HepG2 (cell line): ENCODE results near the gene FUZ. TPM values are rescaled to one million over a fixed set of nuclear protein-coding genes. Genes with fewer than 3 reads are reported as not detected.

Experiments used
- ATAC-seq: fragments of 200-7000 bp; cut with Tn5 transposase; 3 replicates; pipeline ENCODE4 v1.9.1; 2020; ENCODE audit warnings: mild to moderate bottlenecking, moderate library complexity
- BruUV-seq: library from RNA; stranded (reverse); fragments of 400-500 nt; replicated peaks from 2 replicates; lab custom pipeline; 2021; lab: Mats Ljungman, UMichigan
- CTCF ChIA-PET: fragments of 300-600 bp; formaldehyde crosslinking; extraction: SDS; loops from one replicate; lab custom pipeline; 2021; ENCODE audit warnings: low total read pairs, inconsistent platforms, low intra/inter-chr PET ratio; lab: Yijun Ruan, JAX
- POLR2A ChIA-PET: fragments of 350-600 bp; sonication (Branson Sonifier 250); formaldehyde crosslinking; loops from one replicate; lab custom pipeline; 2020; ENCODE audit warnings: antibody characterized with exemption, inconsistent platforms; lab: Yijun Ruan, JAX
- DNase-seq: peaks from one replicate; pipeline ENCODE4 v3.0.0-alpha.2; 2015; ENCODE audit warnings: low spot score
- FAIRE-seq: peaks from 3 replicates; lab custom pipeline; 2011; peaks lifted over from hg19 to GRCh38; lab: Jason Lieb, UNC
- H2AFZ ChIP-seq: one replicate; pipeline ENCODE4 v1.6.1; 2011; ENCODE audit warnings: low read length, inconsistent platforms
- H3K27ac ChIP-seq: fragments of 300-600 bp; 3 replicates; pipeline ENCODE4 v1.8.0; 2011; ENCODE audit warnings: mixed run types, mild to moderate bottlenecking, mixed read lengths, low read length, inconsistent platforms; ENCODE audit not compliant: insufficient read depth; ENCODE audit errors: extremely low read length
- H3K27me3 ChIP-seq, 2 experiments: fragments of 200-600 bp in 1 of 2; 2 replicates in 1 of 2; 3 replicates in 1 of 2; pipeline versions ENCODE4 v1.6.0 to v1.8.0; 2011; ENCODE audit warnings: low read length in 2 of 2, mild to moderate bottlenecking in 2 of 2, moderate library complexity in 2 of 2, inconsistent platforms in 1 of 2; ENCODE audit not compliant: insufficient read depth in 2 of 2, control insufficient read depth in 1 of 2
- H3K36me3 ChIP-seq, 2 experiments: fragments of 200-600 bp in 1 of 2; replicated peaks in 1 of 2; 2 replicates in 1 of 2; 3 replicates in 1 of 2; pipeline versions ENCODE4 v1.5.1 to v1.8.0; 2011; ENCODE audit warnings: low read length in 2 of 2, inconsistent platforms in 1 of 2; ENCODE audit not compliant: insufficient read depth in 2 of 2, control insufficient read depth in 1 of 2
- H3K4me1 ChIP-seq: 2 replicates; pipeline ENCODE4 v1.5.1; 2012; ENCODE audit warnings: low read length, inconsistent platforms; ENCODE audit not compliant: insufficient read depth
- H3K4me2 ChIP-seq: 2 replicates; pipeline ENCODE4 v1.6.0; 2011; ENCODE audit warnings: low read depth, low read length, inconsistent platforms
- H3K4me3 ChIP-seq, 3 experiments: fragments of 200-600 bp in 1 of 3; sonication (generic), shearing (Covaris generic) in 1 of 3; replicated peaks in 1 of 3; 2 replicates each; pipeline ENCODE4 v1.5.1; 2011 to 2016; ENCODE audit warnings: low read length in 3 of 3, inconsistent platforms in 2 of 3, low read depth in 2 of 3, mild to moderate bottlenecking in 2 of 3, control low read depth in 1 of 3, mixed read lengths in 1 of 3; ENCODE audit not compliant: insufficient read depth in 1 of 3
- H3K79me2 ChIP-seq: one replicate; pipeline ENCODE4 v1.6.1; 2011; ENCODE audit warnings: low read length, inconsistent platforms; ENCODE audit not compliant: insufficient read depth
- H3K9ac ChIP-seq: 2 replicates; pipeline ENCODE4 v1.6.0; 2011; ENCODE audit warnings: mild to moderate bottlenecking, low read depth, low read length, inconsistent platforms; ENCODE audit not compliant: insufficient read depth
- H3K9me3 ChIP-seq: 2 replicates; pipeline ENCODE4 v1.5.1; 2012; ENCODE audit warnings: mild to moderate bottlenecking, low read length
- H4K20me1 ChIP-seq: 2 replicates; pipeline ENCODE4 v1.6.0; 2011; ENCODE audit warnings: inconsistent platforms, mild to moderate bottlenecking, low read length, moderate library complexity; ENCODE audit not compliant: insufficient read depth
- ATAD3A ChIP-seq: sonication (generic); formaldehyde crosslinking; IDR thresholded peaks from 2 replicates; pipeline ENCODE4 v1.4.0; 2020; ENCODE audit warnings: missing genetic modification reagents
- ELF4 ChIP-seq: sonication (generic); formaldehyde crosslinking; IDR thresholded peaks from 2 replicates; pipeline ENCODE4 v1.5.0; 2020; ENCODE audit warnings: missing genetic modification reagents, mild to moderate bottlenecking, moderate library complexity, borderline replicate concordance
- HOXA3 ChIP-seq: sonication (generic); formaldehyde crosslinking; IDR thresholded peaks from 2 replicates; pipeline ENCODE4 v1.5.0; 2020; ENCODE audit warnings: missing genetic modification reagents
- JDP2 ChIP-seq: sonication (generic); formaldehyde crosslinking; IDR thresholded peaks from 2 replicates; pipeline ENCODE4 v1.8.1; 2022; ENCODE audit warnings: missing genetic modification reagents, borderline replicate concordance
- MEIS1 ChIP-seq: sonication (generic); formaldehyde crosslinking; IDR thresholded peaks from 2 replicates; pipeline ENCODE4 v1.9.0; 2021; ENCODE audit warnings: mild to moderate bottlenecking, missing genetic modification reagents, moderate library complexity, borderline replicate concordance
- MYNN ChIP-seq: sonication (generic); formaldehyde crosslinking; IDR thresholded peaks from 2 replicates; pipeline ENCODE4 v1.4.0; 2020; ENCODE audit warnings: mild to moderate bottlenecking, low read depth, missing genetic modification reagents
- NFYB ChIP-seq: sonication (generic); formaldehyde crosslinking; IDR thresholded peaks from 2 replicates; pipeline ENCODE4 v1.4.0; 2020; ENCODE audit warnings: missing genetic modification reagents
- NFYC ChIP-seq: IDR thresholded peaks from 2 replicates; pipeline ENCODE4 v1.6.1; 2016; ENCODE audit warnings: missing genetic modification reagents, missing compliant biosample characterization
- PAX8 ChIP-seq: sonication (generic); formaldehyde crosslinking; IDR thresholded peaks from 2 replicates; pipeline ENCODE4 v1.8.0; 2022; ENCODE audit warnings: mild to moderate bottlenecking, missing genetic modification reagents, borderline replicate concordance
- RFX3 ChIP-seq: IDR thresholded peaks from 2 replicates; pipeline ENCODE4 v1.6.1; 2016; ENCODE audit warnings: missing biosample characterization, missing genetic modification reagents
- ZFP90 ChIP-seq: sonication (generic); formaldehyde crosslinking; IDR thresholded peaks from 2 replicates; pipeline ENCODE4 v1.8.0; 2022; ENCODE audit warnings: missing genetic modification reagents, mild to moderate bottlenecking, inconsistent platforms, borderline replicate concordance
- ZMYM2 ChIP-seq: sonication (generic); formaldehyde crosslinking; IDR thresholded peaks from 2 replicates; pipeline ENCODE4 v1.8.0; 2022; ENCODE audit warnings: mild to moderate bottlenecking, missing genetic modification reagents
- ZNF709 ChIP-seq: sonication (generic); formaldehyde crosslinking; IDR thresholded peaks from 2 replicates; pipeline ENCODE4 v1.5.0; 2020; ENCODE audit warnings: mild to moderate bottlenecking, missing genetic modification reagents
- ZNF720 ChIP-seq: sonication (generic); formaldehyde crosslinking; IDR thresholded peaks from 2 replicates; pipeline ENCODE4 v1.4.0; 2020; ENCODE audit warnings: missing genetic modification reagents
- ZNF816 ChIP-seq: sonication (generic); formaldehyde crosslinking; IDR thresholded peaks from 2 replicates; pipeline ENCODE4 v1.8.0; 2022; ENCODE audit warnings: missing genetic modification reagents, mild to moderate bottlenecking, borderline replicate concordance
- ZSCAN9 ChIP-seq: IDR thresholded peaks from 2 replicates; pipeline ENCODE4 v1.6.1; 2016; ENCODE audit warnings: borderline replicate concordance
- WGBS: methylation state at CpG from one replicate; pipeline ENCODE4 v1.1.6; 2017; ENCODE audit warnings: low lambda C conversion rate; 5-methylcytosine and 5-hydroxymethylcytosine counted together
- in situ Hi-C: cut with HindIII; loops from 2 replicates; pipeline ENCODE4 v1.10.0; 2017; ENCODE audit warnings: low pct_unique_long_range_greater_than_20kb; ENCODE audit not compliant: extremely low pct_ligation_motif_present
- intact Hi-C: fragments of 100-400 bp; cut with micrococcal nuclease; formaldehyde crosslinking; loops from one replicate; pipeline ENCODE4 v1.10.0; 2022; ENCODE audit not compliant: unreplicated experiment
- polyA plus RNA-seq, 8 experiments: library from polyadenylated mRNA; depleted of rRNA in 3 of 8; stranded (reverse) in 7 of 8; unstranded in 1 of 8; fragments of >200 nt; fragmentation: Illumina TruSeq in 4 of 8; extraction: Trizol in 4 of 8; gene quantifications; 2 replicates each; pipeline versions ENCODE4 v1.2.1 to v1.2.3, GENCODE V29; 2011 to 2016; ENCODE audit warnings: low read depth in 4 of 8, missing spikeins in 1 of 8, mixed read lengths in 1 of 8; ENCODE audit not compliant: insufficient read depth in 1 of 8
- total RNA-seq, 5 experiments: library from RNA; depleted of rRNA; stranded (reverse); fragments of >200 nt; fragmentation: Illumina TruSeq; extraction: Trizol; gene quantifications; 2 replicates each; pipeline ENCODE4 v1.2.3, GENCODE V29; 2016; ENCODE audit warnings: low read depth in 1 of 5
- TF ChIP-seq, protein P1 (sequence below): sonication (generic); formaldehyde crosslinking; IDR thresholded peaks from 2 replicates; pipeline ENCODE4 v1.4.0; 2020; ENCODE audit warnings: mild to moderate bottlenecking, missing genetic modification reagents
- TF ChIP-seq, protein P2 (sequence below): sonication (generic); formaldehyde crosslinking; IDR thresholded peaks from 2 replicates; pipeline ENCODE4 v1.5.0; 2020; ENCODE audit warnings: mild to moderate bottlenecking, missing genetic modification reagents

Gene FUZ
- total and polyA plus RNA-seq, 2 of the 13 experiments (the other 11 are each of a cell fraction or from before 2014, with no cell fraction given), result 0.08 TPM; not detected in 1

DNA sequence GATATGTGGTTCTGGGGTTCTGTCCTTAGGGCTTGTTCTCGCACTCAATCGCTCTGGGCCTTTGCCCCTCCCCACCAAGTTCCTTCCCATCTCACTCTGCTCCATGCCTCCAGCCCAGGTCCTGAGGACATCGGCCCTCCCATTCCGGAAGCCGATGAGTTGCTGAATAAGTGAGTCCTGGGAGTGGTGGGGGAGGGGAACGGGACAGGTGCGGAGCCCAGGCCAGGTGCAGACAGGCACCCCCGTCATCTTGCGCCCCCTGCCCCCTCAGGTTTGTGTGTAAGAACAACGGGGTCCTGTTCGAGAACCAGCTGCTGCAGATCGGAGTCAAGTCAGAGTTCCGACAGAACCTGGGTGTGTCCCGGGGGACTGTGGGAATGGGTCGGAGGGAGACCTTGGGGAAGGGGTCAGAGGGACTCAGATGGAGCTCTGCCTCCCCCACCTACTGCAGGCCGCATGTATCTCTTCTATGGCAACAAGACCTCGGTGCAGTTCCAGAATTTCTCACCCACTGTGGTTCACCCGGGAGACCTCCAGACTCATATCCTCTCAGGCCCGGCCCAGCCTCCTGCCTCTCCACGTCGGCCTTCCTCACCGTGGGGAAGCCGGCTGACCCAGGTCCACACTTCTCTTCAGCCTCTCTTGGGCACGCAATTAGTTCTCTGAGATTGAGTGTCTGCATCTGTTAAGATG is 10.1 kb downstream of the FUZ start:
- CTCF ChIA-PET, result no interaction called here
- no peak for ATAC-seq

DNA sequence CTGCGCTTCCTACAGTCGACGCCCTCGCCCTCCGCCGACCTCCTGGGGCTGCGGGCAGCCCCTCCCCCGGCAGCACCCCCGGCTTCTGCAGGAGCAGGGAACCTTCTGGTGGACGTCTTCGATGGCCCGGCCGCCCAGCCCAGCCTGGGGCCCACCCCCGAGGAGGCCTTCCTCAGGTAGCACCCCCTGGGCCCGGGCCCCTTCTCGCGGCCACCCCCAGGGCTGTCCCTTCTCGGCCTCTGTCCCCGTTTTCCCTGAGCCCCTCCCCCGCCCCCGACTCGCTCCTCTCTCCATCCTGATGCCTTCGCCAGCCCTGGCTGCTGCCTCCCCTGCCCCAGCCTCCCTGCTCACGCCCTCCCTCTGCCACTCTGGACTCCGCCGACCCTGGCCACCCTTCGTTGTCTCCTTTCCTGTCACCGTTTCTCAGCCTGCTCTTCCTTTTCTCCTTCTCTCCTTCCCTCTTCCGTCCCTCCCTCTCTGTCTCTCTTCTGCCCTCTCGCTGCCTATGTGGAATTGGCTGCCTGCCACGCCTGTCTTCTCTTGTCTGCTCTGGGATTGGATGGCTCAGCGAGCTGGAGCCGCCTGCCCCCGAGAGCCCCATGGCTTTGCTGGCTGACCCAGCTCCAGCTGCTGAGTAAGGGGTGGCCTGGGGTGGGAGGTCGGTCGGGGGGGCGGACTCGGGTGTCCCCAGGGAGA is 11.0 kb downstream of the FUZ start:
- H3K36me3 ChIP-seq, result peaks cover 8 to 38% of the 10 kb centered on the region in 2 experiments; a peak in 4 of 5 replicates
- FAIRE-seq (no peak), ATAC-seq (no peak), DNase-seq (no peak)
- in situ Hi-C loops, result no loop called here
- H3K9ac ChIP-seq, result no peak overlapping the region
- H3K4me3 ChIP-seq, result no peak overlapping the region
- H4K20me1 ChIP-seq, result no peaks in the 10 kb centered on the region
- no peak overlapping the region for H2AFZ ChIP-seq
- intact Hi-C loops, result no loop called here
- no TSS peak for BruUV-seq
- WGBS, result 95% methylated on average over 27 of the region's 38 CpGs
- H3K4me1 ChIP-seq, result no peaks in the 10 kb centered on the region
- no peak for TF ChIP-seq ZNF709 (CRISPR knock-in tag)
- no peak for TF ChIP-seq ZSCAN9
- no peak for TF ChIP-seq MEIS1 (CRISPR knock-in tag)
- no peak for TF ChIP-seq MYNN
- TF ChIP-seq, protein P1, sequence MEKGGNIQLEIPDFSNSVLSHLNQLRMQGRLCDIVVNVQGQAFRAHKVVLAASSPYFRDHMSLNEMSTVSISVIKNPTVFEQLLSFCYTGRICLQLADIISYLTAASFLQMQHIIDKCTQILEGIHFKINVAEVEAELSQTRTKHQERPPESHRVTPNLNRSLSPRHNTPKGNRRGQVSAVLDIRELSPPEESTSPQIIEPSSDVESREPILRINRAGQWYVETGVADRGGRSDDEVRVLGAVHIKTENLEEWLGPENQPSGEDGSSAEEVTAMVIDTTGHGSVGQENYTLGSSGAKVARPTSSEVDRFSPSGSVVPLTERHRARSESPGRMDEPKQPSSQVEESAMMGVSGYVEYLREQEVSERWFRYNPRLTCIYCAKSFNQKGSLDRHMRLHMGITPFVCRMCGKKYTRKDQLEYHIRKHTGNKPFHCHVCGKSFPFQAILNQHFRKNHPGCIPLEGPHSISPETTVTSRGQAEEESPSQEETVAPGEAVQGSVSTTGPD, result no peak
- no peak for TF ChIP-seq ATAD3A
- TF ChIP-seq, protein P2, sequence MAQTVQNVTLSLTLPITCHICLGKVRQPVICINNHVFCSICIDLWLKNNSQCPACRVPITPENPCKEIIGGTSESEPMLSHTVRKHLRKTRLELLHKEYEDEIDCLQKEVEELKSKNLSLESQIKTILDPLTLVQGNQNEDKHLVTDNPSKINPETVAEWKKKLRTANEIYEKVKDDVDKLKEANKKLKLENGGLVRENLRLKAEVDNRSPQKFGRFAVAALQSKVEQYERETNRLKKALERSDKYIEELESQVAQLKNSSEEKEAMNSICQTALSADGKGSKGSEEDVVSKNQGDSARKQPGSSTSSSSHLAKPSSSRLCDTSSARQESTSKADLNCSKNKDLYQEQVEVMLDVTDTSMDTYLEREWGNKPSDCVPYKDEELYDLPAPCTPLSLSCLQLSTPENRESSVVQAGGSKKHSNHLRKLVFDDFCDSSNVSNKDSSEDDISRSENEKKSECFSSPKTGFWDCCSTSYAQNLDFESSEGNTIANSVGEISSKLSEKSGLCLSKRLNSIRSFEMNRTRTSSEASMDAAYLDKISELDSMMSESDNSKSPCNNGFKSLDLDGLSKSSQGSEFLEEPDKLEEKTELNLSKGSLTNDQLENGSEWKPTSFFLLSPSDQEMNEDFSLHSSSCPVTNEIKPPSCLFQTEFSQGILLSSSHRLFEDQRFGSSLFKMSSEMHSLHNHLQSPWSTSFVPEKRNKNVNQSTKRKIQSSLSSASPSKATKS (CRISPR knock-in tag), result no peak
- TF ChIP-seq PAX8, result no peak
- no peak for TF ChIP-seq ZNF816 (CRISPR knock-in tag)
- no peak for TF ChIP-seq HOXA3
- TF ChIP-seq NFYC, result peak; percentile 33; the same call in 1 of the 2 replicates
- TF ChIP-seq NFYB (CRISPR knock-in tag), result peak; percentile 52; the same call in 1 of the 2 replicates
- no peaks in the 10 kb centered on the region for H3K79me2 ChIP-seq
- ChIA-PET CTCF (no interaction called here), POLR2A (no interaction called here)
- no peaks in the 10 kb centered on the region for H3K27me3 ChIP-seq
- no peak overlapping the region for H3K27ac ChIP-seq
- H3K9me3 ChIP-seq, result no peaks in the 10 kb centered on the region
- no peak overlapping the region for H3K4me2 ChIP-seq

More for the DNA sequence above, 10.1 kb downstream of the FUZ start:
- FAIRE-seq (no peak), DNase-seq (no peak)
- TF ChIP-seq ELF4 (CRISPR knock-in tag) (no peak), ZMYM2 (CRISPR knock-in tag) (no peak), ZNF720 (no peak), ZFP90 (CRISPR knock-in tag) (no peak), RFX3 (CRISPR knock-in tag) (no peak), JDP2 (CRISPR knock-in tag) (no peak)
- Histone ChIP-seq H3K9ac (no peak overlapping the region), H3K9me3 (no peaks in the 10 kb centered on the region), H2AFZ (no peak overlapping the region), H3K27me3 (no peaks in the 10 kb centered on the region), H3K79me2 (no peaks in the 10 kb centered on the region), H3K4me1 (no peaks in the 10 kb centered on the region), H3K4me3 (no peak overlapping the region), H3K27ac (no peak overlapping the region), H3K4me2 (no peak overlapping the region), H4K20me1 (no peaks in the 10 kb centered on the region), H3K36me3 (peaks cover 8 to 32% of the 10 kb centered on the region in 2 experiments; a peak in 4 of 5 replicates)
- in situ Hi-C loops (no loop called here), intact Hi-C loops (no loop called here)
- POLR2A ChIA-PET, result no interaction called here
- WGBS, result 97% methylated on average over 23 of the region's 24 CpGs
- BruUV-seq, result no TSS peak
